Small intestine (tissue), 7 donors: ENCODE measurements around the gene CRYBB2. TPM values are rescaled to one million over a fixed set of nuclear protein-coding genes. Genes with fewer than 3 reads are reported as not detected.
"Not testable (repeated sequence)": the region's sequence is repeated elsewhere in the genome, so short reads cannot be mapped to it uniquely, and the experiment has no call there.

ENCODE experiments used
- DNase-seq, 2 donors: peaks; one replicate each; pipeline versions ENCODE4 v3.0.0 to v3.0.0-alpha.2; 2013
- FAIRE-seq: peaks from 2 replicates; lab custom pipeline; 2012; peaks lifted over from hg19 to GRCh38; lab: Jason Lieb, UNC
- H3K27ac ChIP-seq, 3 donors: one replicate each; pipeline ENCODE4 v1.5.1; 2013; ENCODE audit warnings: low read length in 2 of 3, mild to moderate bottlenecking in 2 of 3, control low read depth in 1 of 3, inconsistent platforms in 1 of 3, low read depth in 1 of 3, moderate library complexity in 1 of 3
- H3K27me3 ChIP-seq, 3 donors: one replicate each; pipeline ENCODE4 v1.6.1; 2013; ENCODE audit warnings: low read length in 3 of 3, inconsistent platforms in 1 of 3; ENCODE audit not compliant: control insufficient read depth in 3 of 3, insufficient read depth in 3 of 3
- H3K36me3 ChIP-seq, 3 donors: one replicate each; pipeline ENCODE4 v1.6.1; 2013; ENCODE audit warnings: low read length in 3 of 3, inconsistent platforms in 1 of 3, low read depth in 1 of 3, mild to moderate bottlenecking in 1 of 3, moderate library complexity in 1 of 3; ENCODE audit not compliant: control insufficient read depth in 3 of 3, insufficient read depth in 2 of 3
- H3K4me1 ChIP-seq, 3 donors: one replicate each; pipeline ENCODE4 v1.6.1; 2013; ENCODE audit warnings: low read length in 2 of 3, inconsistent platforms in 1 of 3, low read depth in 1 of 3, mild to moderate bottlenecking in 1 of 3, moderate library complexity in 1 of 3; ENCODE audit not compliant: control insufficient read depth in 3 of 3, insufficient read depth in 2 of 3
- H3K4me3 ChIP-seq, 3 donors: one replicate each; pipeline ENCODE4 v1.5.1; 2013; ENCODE audit warnings: low read length in 3 of 3, control low read depth in 1 of 3, inconsistent platforms in 1 of 3, low read depth in 1 of 3, mild to moderate bottlenecking in 1 of 3, moderate library complexity in 1 of 3
- H3K9me3 ChIP-seq, 2 donors: one replicate each; pipeline ENCODE4 v1.6.1; 2013; ENCODE audit warnings: low read depth in 1 of 2, low read length in 1 of 2; ENCODE audit not compliant: control insufficient read depth in 2 of 2, insufficient read depth in 1 of 2
- WGBS, 3 donors: extraction: QIAGEN DNeasy Blood & Tissue Kit; methylation state at CpG; one replicate each; pipeline ENCODE4 v1.1.7; 2013; 5-methylcytosine and 5-hydroxymethylcytosine counted together
- polyA plus RNA-seq, 4 donors: library from polyadenylated mRNA; stranded (reverse) in 3 of 4; unstranded in 1 of 4; fragments of 200-250 nt in 3 of 4; fragments of 120-200 nt in 1 of 4; gene quantifications; one replicate each; pipeline versions ENCODE4 v1.2.1 to v1.2.3, GENCODE V29; 2013
- donor health status: healthy with polysubstance abuse.
- donor health status: control.
- donor health status: control.
- donor health status: Bipolar disorder and iron deficiency.
- donor health status: healthy.

Gene CRYBB2
- polyA plus RNA-seq, 4 donors, result 0.39 to 2.7 (median 1.3) TPM; not detected in 1

DNA sequence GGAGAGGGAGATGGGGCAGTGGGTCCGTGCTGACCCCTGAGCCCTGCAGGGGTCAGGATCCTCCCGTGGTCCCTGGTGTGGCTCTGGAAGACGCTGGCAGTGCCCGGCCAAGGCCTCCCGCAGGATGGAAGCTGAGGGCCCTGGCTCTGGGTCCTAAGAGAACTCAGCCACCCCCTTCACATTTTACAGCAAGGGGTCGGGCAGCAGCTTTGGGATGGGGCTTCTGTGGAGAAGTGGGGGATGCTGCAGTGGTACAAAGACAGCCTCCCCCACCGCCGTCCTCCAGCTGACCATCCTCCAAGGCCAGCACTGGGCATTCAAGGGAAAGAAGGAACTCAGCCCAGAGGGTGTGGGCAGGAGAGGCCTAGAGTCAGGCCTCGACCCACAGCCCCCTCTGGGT is 41.5 kb upstream of the CRYBB2 start:
- H3K27ac ChIP-seq, result no peak overlapping the region
- H3K9me3 ChIP-seq, result peaks cover 0 to 5% of the 10 kb centered on the region in 2 donors
- H3K4me1 ChIP-seq, result no peaks in the 10 kb centered on the region
- H3K36me3 ChIP-seq, result peaks cover 16 to 65% (median 52%) of the 10 kb centered on the region in 3 donors
- no peak for FAIRE-seq
- H3K27me3 ChIP-seq, result no peaks in the 10 kb centered on the region
- 89 to 97% (median 94%) methylated on average over 9 of the region's 9 CpGs for WGBS, 3 donors
- no peak for DNase-seq
- H3K4me3 ChIP-seq, result no peak overlapping the region

- not testable (repeated sequence) for H3K4me1 ChIP-seq, H3K27me3 ChIP-seq, H3K4me3 ChIP-seq, DNase-seq, H3K9me3 ChIP-seq, FAIRE-seq, H3K27ac ChIP-seq
- WGBS, 3 donors, result 84 to 95% (median 87%) methylated on average over 6 of the region's 6 CpGs
- H3K36me3 ChIP-seq, result peaks cover 16 to 65% (median 52%) of the 10 kb centered on the region in 3 donors
Measured at GRCh38 chr22:25178348-25178747, 41.1 kb upstream of the CRYBB2 start.

- 69 to 96% (median 94%) methylated on average over 33 to 52 of the region's 63 CpGs for WGBS, 3 donors
- FAIRE-seq, H3K9me3 ChIP-seq, H3K4me3 ChIP-seq, DNase-seq, H3K27me3 ChIP-seq, H3K4me1 ChIP-seq, H3K27ac ChIP-seq: not testable (repeated sequence)
- H3K36me3 ChIP-seq, result peaks cover 14 to 65% (median 53%) of the 10 kb centered on the region in 3 donors
Measured at GRCh38 chr22:25178869-25179631, 40.4 kb upstream of the CRYBB2 start.

DNA sequence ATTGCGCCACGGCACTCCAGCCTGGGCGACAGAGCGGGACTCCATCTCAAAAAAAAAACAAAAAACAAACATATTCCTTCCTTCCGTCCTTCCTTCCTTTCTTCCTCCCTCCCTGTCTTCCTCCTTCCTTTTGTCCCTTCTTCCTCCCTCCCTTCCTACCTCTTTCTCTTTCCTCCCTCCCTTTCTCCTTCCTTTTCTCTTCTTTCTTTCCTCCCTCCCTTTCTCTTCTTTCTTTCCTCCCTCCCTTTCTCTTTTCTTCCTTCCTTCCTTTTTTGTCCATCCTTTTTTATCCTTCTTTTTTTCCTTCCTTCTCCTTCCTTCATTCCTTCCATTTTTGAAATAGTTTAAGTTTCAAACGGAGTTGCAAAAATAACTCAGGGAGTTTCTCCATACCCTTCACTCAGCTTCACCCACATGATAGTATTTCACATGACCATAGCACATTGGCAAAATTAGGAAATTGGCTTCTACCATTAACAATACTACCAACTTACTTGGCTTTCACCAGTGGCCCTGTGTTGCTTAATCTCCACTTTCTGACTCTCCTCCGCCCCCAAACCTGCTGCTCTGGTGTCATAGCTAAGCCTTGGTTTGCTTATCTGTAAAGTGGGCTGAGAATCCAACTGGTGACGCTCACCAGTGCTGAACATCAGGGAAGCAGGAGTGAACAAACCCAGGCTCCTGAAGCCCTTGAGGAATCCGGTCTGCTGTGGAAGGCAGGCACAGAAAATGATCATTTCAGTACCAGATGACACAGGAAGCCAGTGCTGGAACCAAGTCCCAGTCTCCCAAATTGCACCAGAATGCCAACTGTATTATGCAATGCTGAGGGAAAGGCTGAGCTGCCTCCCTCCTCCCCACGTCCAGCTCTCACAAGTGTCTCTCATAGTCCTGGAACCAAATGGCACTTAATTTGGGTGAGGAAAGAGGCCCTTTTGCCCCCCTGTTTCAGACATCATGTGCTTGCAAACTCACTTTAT is 37.0 kb upstream of the CRYBB2 start:
- no peaks in the 10 kb centered on the region for H3K27me3 ChIP-seq
- DNase-seq (no peak), FAIRE-seq (no peak)
- no peak overlapping the region for H3K27ac ChIP-seq
- H3K36me3 ChIP-seq, result peaks cover 16 to 64% (median 49%) of the 10 kb centered on the region in 3 donors
- no peak overlapping the region for H3K4me3 ChIP-seq
- H3K9me3 ChIP-seq, result peaks cover 0 to 5% of the 10 kb centered on the region in 2 donors
- WGBS, 3 donors, result 79 to 87% (median 87%) methylated on average over 10 of the region's 10 CpGs
- H3K4me1 ChIP-seq, result no peaks in the 10 kb centered on the region

DNA sequence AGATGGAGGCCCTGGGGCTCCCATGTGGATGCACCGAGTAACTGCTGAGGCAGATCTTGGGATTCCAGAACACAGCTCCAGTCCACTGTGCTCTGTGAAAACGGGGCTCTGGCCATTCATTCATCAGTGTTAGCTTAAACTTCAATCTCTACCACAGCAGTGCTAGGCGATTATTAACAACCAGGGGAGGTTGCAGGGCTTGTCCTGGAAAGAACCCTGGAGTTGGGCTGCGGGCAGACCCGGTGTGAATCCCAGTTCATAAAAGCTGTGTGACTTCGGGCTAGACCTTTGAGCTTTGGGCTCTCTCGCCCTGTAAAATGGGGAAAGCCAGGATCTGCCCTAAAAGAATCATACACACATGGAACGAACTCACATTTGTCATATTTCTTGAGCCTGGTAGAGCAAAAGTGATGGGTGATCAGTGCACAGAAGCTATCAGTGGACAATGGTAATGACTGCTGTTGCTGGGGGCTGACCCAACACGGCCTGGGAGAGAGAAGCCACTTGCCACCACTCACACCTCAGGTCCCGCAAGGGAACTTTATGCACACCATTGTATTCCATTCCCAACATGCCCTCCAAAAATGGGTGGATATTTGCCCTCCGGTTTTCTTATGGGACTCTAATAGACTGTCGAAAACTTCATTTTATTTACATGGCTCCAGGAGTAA is 35.4 kb upstream of the CRYBB2 start:
- Histone ChIP-seq H3K27me3 (no peaks in the 10 kb centered on the region), H3K27ac (no peak overlapping the region), H3K4me1 (no peaks in the 10 kb centered on the region), H3K9me3 (peaks cover 0 to 5% of the 10 kb centered on the region in 2 donors), H3K4me3 (no peak overlapping the region), H3K36me3 (peaks cover 10 to 55% (median 43%) of the 10 kb centered on the region in 3 donors)
- DNase-seq (no peak), FAIRE-seq (no peak)
- 79 to 85% (median 81%) methylated on average over 12 of the region's 12 CpGs for WGBS, 3 donors

DNA sequence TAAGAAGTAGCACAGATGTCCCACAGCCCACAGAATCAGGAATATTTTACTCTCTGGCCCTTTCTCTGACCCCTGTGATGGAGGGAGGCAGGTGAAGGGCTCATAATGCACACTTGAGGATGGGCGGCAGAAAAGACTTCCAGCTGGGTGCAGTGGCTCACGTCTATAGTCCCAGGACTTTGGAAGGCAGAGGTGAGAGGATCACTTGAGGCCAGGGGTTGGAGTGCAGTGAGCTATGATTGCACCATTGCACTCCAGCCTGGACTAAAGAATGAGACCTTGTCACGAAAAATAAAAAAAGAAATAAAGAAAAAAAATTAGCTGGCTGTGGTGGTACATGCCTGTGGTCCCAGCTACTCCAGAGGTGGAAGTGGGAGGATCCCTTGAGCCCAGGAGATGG is 33.3 kb upstream of the CRYBB2 start:
- no peak for DNase-seq
- 86 to 94% (median 88%) methylated on average over 3 of the region's 3 CpGs for WGBS, 3 donors
- Histone ChIP-seq H3K36me3 (peaks cover 8 to 52% (median 34%) of the 10 kb centered on the region in 3 donors), H3K9me3 (no peaks in the 10 kb centered on the region), H3K4me1 (no peaks in the 10 kb centered on the region), H3K4me3 (no peak overlapping the region), H3K27ac (no peak overlapping the region), H3K27me3 (no peaks in the 10 kb centered on the region)
- no peak for FAIRE-seq

DNA sequence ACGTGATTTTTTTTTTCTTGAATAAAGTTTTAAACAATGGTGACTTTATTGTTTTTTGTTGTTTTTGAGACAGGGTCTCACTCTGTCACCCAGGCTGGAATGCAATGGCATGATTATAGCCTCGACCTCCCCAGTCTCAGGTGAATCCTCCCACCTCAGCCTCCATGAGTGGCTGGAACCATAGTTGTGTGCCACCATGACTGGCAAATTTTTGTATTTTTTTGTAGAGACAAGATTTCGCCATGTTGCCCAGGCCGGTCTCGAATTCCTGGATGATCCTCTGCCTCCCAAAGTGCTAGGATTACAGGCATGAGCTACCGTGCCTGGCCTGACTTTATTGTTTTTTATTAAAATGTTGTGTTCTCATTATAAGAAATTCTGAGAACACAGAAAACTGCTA is 32.0 kb upstream of the CRYBB2 start:
- no peak overlapping the region for H3K27ac ChIP-seq
- no peak overlapping the region for H3K4me3 ChIP-seq
- H3K4me1 ChIP-seq, result no peaks in the 10 kb centered on the region
- DNase-seq (no peak), FAIRE-seq (no peak)
- H3K9me3 ChIP-seq, result no peaks in the 10 kb centered on the region
- 78 to 94% (median 84%) methylated on average over 6 of the region's 6 CpGs for WGBS, 3 donors
- no peaks in the 10 kb centered on the region for H3K27me3 ChIP-seq
- H3K36me3 ChIP-seq, result peaks cover 8 to 54% (median 28%) of the 10 kb centered on the region in 3 donors

GRCh38 chr22:25192406-25192805 is 27.0 kb upstream of the CRYBB2 start:
- 84 to 91% (median 88%) methylated on average over 12 of the region's 12 CpGs for WGBS, 3 donors
- no peak for FAIRE-seq

More at GRCh38 chr22:25192406-25192805, 27.0 kb upstream of the CRYBB2 start:
- Histone ChIP-seq H3K27ac (no peak overlapping the region), H3K27me3 (no peaks in the 10 kb centered on the region), H3K4me3 (no peak overlapping the region), H3K36me3 (peaks cover 0 to 43% (median 9%) of the 10 kb centered on the region in 3 donors), H3K9me3 (no peaks in the 10 kb centered on the region), H3K4me1 (no peaks in the 10 kb centered on the region)
- no peak for DNase-seq
